K562 (cell line): Measurements from ENCODE around the gene NUP85. TPM values are rescaled to one million over a fixed set of nuclear protein-coding genes. Genes with fewer than 3 reads are reported as not detected.
A peak's percentile ranks its signal among the peaks of the same experiment; 100 is the strongest.

Experiments used
- ARID3B ChIP-seq: fragments of 250-450 bp; sonication (Bioruptor Pico); IDR thresholded peaks from 2 replicates; pipeline ENCODE4 v1.4.0; 2020; ENCODE audit warnings: borderline replicate concordance
- BRD9 ChIP-seq: fragments of 450-650 bp; IDR thresholded peaks from 2 replicates; pipeline ENCODE4 v1.6.1; 2018; ENCODE audit warnings: low read depth; ENCODE audit not compliant: partially characterized antibody
- CBFB ChIP-seq: sonication (generic); formaldehyde crosslinking; IDR thresholded peaks from 2 replicates; pipeline ENCODE4 v1.4.0; 2020; ENCODE audit warnings: mild to moderate bottlenecking, missing genetic modification reagents
- CCAR2 ChIP-seq: fragments of 200-400 bp; formaldehyde crosslinking; IDR thresholded peaks from 2 replicates; pipeline ENCODE4 v1.6.1; 2017; ENCODE audit warnings: mild to moderate bottlenecking, low read depth, low read length
- CHAMP1 ChIP-seq: fragments of 450-650 bp; IDR thresholded peaks from 2 replicates; pipeline ENCODE4 v1.6.1; 2016; ENCODE audit warnings: mild to moderate bottlenecking
- KAT8 ChIP-seq: fragments of 450-650 bp; IDR thresholded peaks from 2 replicates; pipeline ENCODE4 v1.6.1; 2016; ENCODE audit warnings: low read depth, mild to moderate bottlenecking
- MEIS2 ChIP-seq: fragments of 450-650 bp; IDR thresholded peaks from 2 replicates; pipeline ENCODE4 v1.6.1; 2014; ENCODE audit warnings: mild to moderate bottlenecking; ENCODE audit not compliant: partially characterized antibody
- MYC ChIP-seq, 2 experiments: fragments of 250-450 bp in 1 of 2; sonication (Bioruptor Pico) in 1 of 2; IDR thresholded peaks; 2 replicates each; pipeline versions ENCODE4 v1.5.1 to v1.6.1; 2012 to 2021; ENCODE audit warnings: low read depth in 2 of 2, borderline replicate concordance in 1 of 2, improper control_type of control experiment in 1 of 2, low read length in 1 of 2, mild to moderate bottlenecking in 1 of 2, moderate library complexity in 1 of 2
- NCOA1 ChIP-seq: fragments of 450-650 bp; IDR thresholded peaks from 2 replicates; pipeline ENCODE4 v1.6.1; 2016; ENCODE audit warnings: low read depth
- POLR2A ChIP-seq: fragments of 450-650 bp; conservative IDR thresholded peaks from 2 replicates; pipeline ENCODE4 v1.6.1; 2016
- RBM17 ChIP-seq: fragments of 200-400 bp; formaldehyde crosslinking; IDR thresholded peaks from 2 replicates; pipeline ENCODE4 v1.6.1; 2017; ENCODE audit warnings: low read depth, mild to moderate bottlenecking, low read length, borderline replicate concordance
- TCF7L2 ChIP-seq: fragments of 150-350 bp; IDR thresholded peaks from 2 replicates; pipeline ENCODE4 v1.6.1; 2016; ENCODE audit warnings: low read depth, mild to moderate bottlenecking, low read length, moderate library complexity
- ZBTB33 ChIP-seq: sonication (generic); formaldehyde crosslinking; IDR thresholded peaks from 2 replicates; pipeline ENCODE4 v1.8.1; 2023; ENCODE audit warnings: mild to moderate bottlenecking, missing genetic modification reagents
- ZNF184 ChIP-seq: sonication (generic); formaldehyde crosslinking; IDR thresholded peaks from 2 replicates; pipeline ENCODE4 v1.5.0; 2020; ENCODE audit warnings: missing genetic modification reagents
- ZNF280B ChIP-seq: fragments of 250-450 bp; sonication (Bioruptor Pico); IDR thresholded peaks from 2 replicates; pipeline ENCODE4 v1.5.1; 2021; ENCODE audit warnings: mild to moderate bottlenecking
- ZNF316 ChIP-seq: fragments of 450-650 bp; IDR thresholded peaks from 2 replicates; pipeline ENCODE4 v1.6.1; 2016
- ZNF511 ChIP-seq: sonication (generic); formaldehyde crosslinking; IDR thresholded peaks from 2 replicates; pipeline ENCODE4 v1.8.0; 2022; ENCODE audit warnings: mild to moderate bottlenecking, missing genetic modification reagents
- polyA plus RNA-seq, 8 experiments: library from polyadenylated mRNA; depleted of rRNA in 4 of 8; stranded (reverse) in 5 of 8; unstranded in 3 of 8; fragments of >200 nt; fragmentation: Nextera tagmentation in 2 of 8; fragmentation: Illumina TruSeq in 1 of 8; extraction: Ambion mirVana in 2 of 8; extraction: Trizol in 1 of 8; gene quantifications; 2 replicates each; pipeline versions ENCODE4 v1.2.1 to v1.2.3, GENCODE V29; 2011 to 2014; ENCODE audit warnings: inconsistent platforms in 1 of 8, missing spikeins in 1 of 8
- total RNA-seq, 7 experiments: library from RNA; depleted of rRNA in 6 of 7; stranded (reverse); fragments of >200 nt in 6 of 7; fragmentation: Illumina TruSeq in 2 of 7; extraction: Trizol in 2 of 7; gene quantifications; 2 replicates each; pipeline versions ENCODE4 v1.2.1 to v1.2.3, GENCODE V29; 2011 to 2021; ENCODE audit warnings: low replicate concordance in 1 of 7

NUP85 gene
- total and polyA plus RNA-seq, 9 of the 15 experiments (the other 6 are each of a cell fraction or from before 2014, with no cell fraction given): 50.2 to 177 (median 110) TPM

GRCh38 chr17:75182569-75183436 is 22.7 kb upstream of the NUP85 start, which contains the start of gene SUMO2 (continued):
- no peak for TF ChIP-seq TCF7L2
- TF ChIP-seq CCAR2: no peak
- TF ChIP-seq CBFB (CRISPR knock-in tag): no peak
- TF ChIP-seq RBM17: no peak
- 0 out of 2 replicates have a peak, but pooled peaks have one; percentile 6 for TF ChIP-seq ZBTB33 (CRISPR knock-in tag)
- no peak for TF ChIP-seq KAT8
- TF ChIP-seq CHAMP1: no peak
- TF ChIP-seq BRD9: peak; percentile 84
- no peak for TF ChIP-seq ZNF511 (CRISPR knock-in tag)
- no peak for TF ChIP-seq ARID3B (CRISPR knock-in tag)
- TF ChIP-seq ZNF184: no peak
- TF ChIP-seq MYC (IDR thresholded peaks at IDR 0.05; ENCODE audit: low read depth, low read length): no peak
- no peak for TF ChIP-seq MYC (CRISPR knock-in tag; IDR thresholded peaks at IDR 0.05; ENCODE audit: borderline replicate concordance, low read depth)
- no peak for TF ChIP-seq ZNF316
- TF ChIP-seq ZNF280B (CRISPR knock-in tag): no peak
- no peak for TF ChIP-seq NCOA1
- TF ChIP-seq MEIS2: no peak
- TF ChIP-seq POLR2A: peak; percentile 82
